Activated naive CD4-positive, alpha-beta T cell treated with anti-CD3 and anti-CD28 coated beads for 36 hours (primary cell): ENCODE results near the gene HLTF. TPM values are rescaled to one million over a fixed set of nuclear protein-coding genes. Genes with fewer than 3 reads are reported as not detected.
A peak's percentile ranks its signal among the peaks of the same experiment; 100 is the strongest.
"Not testable (repeated sequence)": the region's sequence is repeated elsewhere in the genome, so short reads cannot be mapped to it uniquely, and the experiment has no call there.

Source experiments
- CTCF ChIA-PET: fragments of 350-600 bp; sonication (Branson Sonifier 250); formaldehyde crosslinking; loops from one replicate; lab custom pipeline; 2021; ENCODE audit warnings: antibody characterized with exemption; lab: Charles Lee
- DNase-seq: peaks from one replicate; pipeline ENCODE4 v3.0.0-alpha.2; 2020
- H3K27ac Mint-ChIP-seq: one replicate; pipeline ENCODE4 v1.8.0; 2021; ENCODE audit warnings: mild to moderate bottlenecking, mixed read lengths
- H3K27me3 Mint-ChIP-seq: one replicate; pipeline ENCODE4 v1.8.0; 2021; ENCODE audit warnings: low read depth, mixed read lengths
- H3K36me3 Mint-ChIP-seq: one replicate; pipeline ENCODE4 v1.8.0; 2021; ENCODE audit warnings: low read depth, mixed read lengths
- H3K4me1 Mint-ChIP-seq: one replicate; pipeline ENCODE4 v1.8.0; 2021; ENCODE audit warnings: low read depth, mixed read lengths
- H3K4me3 Mint-ChIP-seq: one replicate; pipeline ENCODE4 v1.8.0; 2021; ENCODE audit warnings: mild to moderate bottlenecking, moderate library complexity, mixed read lengths
- H3K9me3 Mint-ChIP-seq: one replicate; pipeline ENCODE4 v1.8.0; 2021; ENCODE audit warnings: mixed read lengths
- intact Hi-C: fragments of 100-400 bp; cut with micrococcal nuclease; formaldehyde crosslinking; loops from one replicate; pipeline ENCODE4 v1.15.1; 2023
- total RNA-seq, 2 experiments: library from RNA; stranded (reverse); gene quantifications; one replicate each; pipeline ENCODE4 v1.2.3, GENCODE V29; 2021

Gene HLTF
- total RNA-seq, 2 experiments from 2014 or later, result 22.0 to 22.6 TPM

DNA sequence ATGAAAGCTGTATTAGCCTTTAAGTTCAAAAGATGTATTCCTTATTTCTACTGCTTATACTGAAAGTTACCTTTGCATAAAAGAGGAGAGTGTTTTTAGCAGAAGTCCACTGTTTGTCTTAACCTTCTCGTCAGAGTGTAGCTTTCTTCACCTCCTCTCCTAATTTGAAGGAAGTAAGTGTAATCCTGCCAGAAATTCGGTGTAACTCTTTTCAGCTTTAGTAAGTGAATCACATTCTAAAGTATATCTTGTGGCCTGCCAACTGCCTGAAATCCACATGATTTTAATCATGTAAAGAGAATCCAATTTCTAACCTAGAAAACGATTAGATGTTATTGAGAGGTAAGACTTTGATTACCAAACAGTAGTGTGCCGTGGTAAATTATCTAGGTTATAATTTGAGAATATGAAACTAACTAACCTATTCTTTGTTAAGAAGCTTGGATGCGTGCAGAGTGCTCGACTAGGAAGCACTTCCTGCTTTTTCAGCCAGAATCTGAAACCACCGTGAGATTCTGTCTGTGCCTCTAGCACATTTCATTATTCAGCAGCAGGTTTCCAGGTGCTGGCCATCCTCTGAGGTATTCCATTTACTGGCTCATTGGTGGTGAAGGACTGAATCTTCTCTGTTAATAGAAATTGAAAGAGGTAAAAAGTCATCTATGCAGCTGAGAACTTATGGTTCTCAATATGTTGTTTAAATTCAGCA is 87.5 kb downstream of the HLTF start:
- peaks cover 15% of the 10 kb centered on the region for H3K4me1 Mint-ChIP-seq
- H3K9me3 Mint-ChIP-seq, result no peaks in the 10 kb centered on the region
- H3K27ac Mint-ChIP-seq, result no peak overlapping the region
- CTCF ChIA-PET, result interaction anchor here (0.6 to 1.7 kb wide), 2 partner anchors 10 to 246 kb away, joined by 3 to 4 read pairs; no protein-coding TSS in a partner anchor
- no peak overlapping the region for H3K4me3 Mint-ChIP-seq
- intact Hi-C loops, result loop anchor here (10.0 kb wide), 2 partner anchors 756 to 816 kb away; partner anchors contain the start of genes COMMD2 and RNF13
- no peaks in the 10 kb centered on the region for H3K27me3 Mint-ChIP-seq
- peak; percentile 32 for DNase-seq
- peaks cover 28% of the 10 kb centered on the region for H3K36me3 Mint-ChIP-seq

DNA sequence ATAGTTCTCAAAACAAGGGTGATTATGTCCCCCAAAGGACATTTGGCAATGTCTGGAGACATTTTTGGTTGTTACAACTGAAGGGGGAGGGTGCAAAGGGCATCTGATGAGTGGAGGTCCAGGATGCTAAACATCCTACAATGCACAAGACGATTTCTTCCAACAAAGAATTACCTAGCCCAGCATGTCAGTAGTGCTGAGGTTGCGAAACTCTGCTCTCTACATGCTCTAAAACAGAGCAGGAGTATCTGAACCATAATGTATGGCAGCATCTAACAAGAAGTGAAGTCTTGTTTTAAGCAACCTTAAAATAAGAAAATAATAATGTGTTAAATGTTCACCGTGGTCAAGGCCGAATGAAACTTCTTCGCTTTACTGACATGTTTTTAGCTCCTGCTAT is 88.0 kb downstream of the HLTF start:
- no peaks in the 10 kb centered on the region for H3K27me3 Mint-ChIP-seq
- H3K4me1 Mint-ChIP-seq, result peaks cover 16% of the 10 kb centered on the region
- no peak overlapping the region for H3K27ac Mint-ChIP-seq
- DNase-seq, result no peak
- intact Hi-C loops, result loop anchor here (10.0 kb wide), 2 partner anchors 757 to 817 kb away; partner anchors contain the start of genes COMMD2 and RNF13
- H3K36me3 Mint-ChIP-seq, result peaks cover 26% of the 10 kb centered on the region
- no peaks in the 10 kb centered on the region for H3K9me3 Mint-ChIP-seq
- no peak overlapping the region for H3K4me3 Mint-ChIP-seq
- CTCF ChIA-PET, result interaction anchor here (0.5 kb wide), 1 partner anchor 10 kb away, joined by 3 read pairs; no protein-coding TSS in a partner anchor

DNA sequence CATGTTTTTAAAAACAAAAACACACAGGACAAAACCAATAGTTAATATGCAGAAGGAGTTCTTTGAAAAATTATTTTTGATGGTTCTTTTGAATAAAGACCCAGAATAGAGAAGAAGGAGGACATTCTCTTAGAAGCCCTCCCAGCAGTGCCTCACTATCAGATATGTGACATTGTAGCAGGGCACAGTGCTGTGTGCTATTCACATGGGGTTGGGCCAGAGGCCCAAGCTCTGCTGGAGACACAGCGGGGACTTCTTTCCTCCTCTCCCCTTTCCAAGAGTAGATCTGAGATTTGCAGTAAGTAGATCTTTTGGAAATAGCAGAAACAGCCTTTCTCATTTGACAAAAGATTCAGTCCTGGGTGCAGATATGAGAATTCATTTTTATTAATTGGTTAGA is 88.7 kb downstream of the HLTF start:
- no peak for DNase-seq
- peaks cover 26% of the 10 kb centered on the region for H3K36me3 Mint-ChIP-seq
- peaks cover 22% of the 10 kb centered on the region for H3K4me1 Mint-ChIP-seq
- no peak overlapping the region for H3K4me3 Mint-ChIP-seq
- intact Hi-C loops, result loop anchor here (10.0 kb wide), 2 partner anchors 757 to 817 kb away; partner anchors contain the start of genes COMMD2 and RNF13
- H3K27ac Mint-ChIP-seq, result no peak overlapping the region
- CTCF ChIA-PET, result interaction anchor here (0.5 kb wide), 1 partner anchor 11 kb away, joined by 3 read pairs; no protein-coding TSS in a partner anchor
- no peaks in the 10 kb centered on the region for H3K27me3 Mint-ChIP-seq
- no peaks in the 10 kb centered on the region for H3K9me3 Mint-ChIP-seq

DNA sequence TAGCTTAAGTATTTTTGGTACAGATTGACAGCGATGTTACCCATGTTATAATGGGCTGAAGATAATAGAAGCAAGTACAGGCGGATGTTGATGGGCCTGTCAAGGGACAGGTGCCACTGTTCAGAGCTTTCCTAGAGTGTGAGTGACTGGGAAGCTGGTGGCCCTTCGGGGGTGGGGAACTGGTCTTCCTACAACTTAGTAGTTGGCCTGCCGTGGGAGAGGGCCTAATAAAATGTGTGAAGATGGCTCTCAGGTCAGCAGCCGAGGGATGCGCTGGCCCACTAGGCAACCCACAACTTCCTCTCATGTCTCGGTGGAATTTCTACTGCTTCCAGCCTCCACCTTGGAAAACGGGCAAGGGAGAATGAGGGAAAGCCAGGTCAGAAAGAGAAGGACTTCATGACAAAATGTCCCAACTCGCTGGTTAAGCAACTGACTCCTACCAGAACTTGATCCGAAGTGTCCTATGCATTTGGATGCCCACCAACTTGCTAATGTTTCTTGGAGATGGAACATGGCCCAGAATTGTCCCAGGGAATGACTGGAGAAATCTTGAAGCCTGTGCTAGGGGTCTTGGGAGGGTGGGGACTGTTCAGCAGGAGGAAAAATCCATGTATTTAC is 93.6 kb downstream of the HLTF start:
- H3K27ac Mint-ChIP-seq, result no peak overlapping the region
- no peaks in the 10 kb centered on the region for H3K9me3 Mint-ChIP-seq
- H3K36me3 Mint-ChIP-seq, result peaks cover 17% of the 10 kb centered on the region
- intact Hi-C loops, result loop anchor here (10.0 kb wide), 2 partner anchors 762 to 822 kb away; partner anchors contain the start of genes COMMD2 and RNF13
- CTCF ChIA-PET, result interaction anchor here (1.8 kb wide), 1 partner anchor 8 kb away, joined by 5 read pairs; no protein-coding TSS in a partner anchor
- H3K4me1 Mint-ChIP-seq, result peaks cover 19% of the 10 kb centered on the region
- H3K4me3 Mint-ChIP-seq, result peak overlapping the region; percentile 61
- DNase-seq, result no peak
- no peaks in the 10 kb centered on the region for H3K27me3 Mint-ChIP-seq

DNA sequence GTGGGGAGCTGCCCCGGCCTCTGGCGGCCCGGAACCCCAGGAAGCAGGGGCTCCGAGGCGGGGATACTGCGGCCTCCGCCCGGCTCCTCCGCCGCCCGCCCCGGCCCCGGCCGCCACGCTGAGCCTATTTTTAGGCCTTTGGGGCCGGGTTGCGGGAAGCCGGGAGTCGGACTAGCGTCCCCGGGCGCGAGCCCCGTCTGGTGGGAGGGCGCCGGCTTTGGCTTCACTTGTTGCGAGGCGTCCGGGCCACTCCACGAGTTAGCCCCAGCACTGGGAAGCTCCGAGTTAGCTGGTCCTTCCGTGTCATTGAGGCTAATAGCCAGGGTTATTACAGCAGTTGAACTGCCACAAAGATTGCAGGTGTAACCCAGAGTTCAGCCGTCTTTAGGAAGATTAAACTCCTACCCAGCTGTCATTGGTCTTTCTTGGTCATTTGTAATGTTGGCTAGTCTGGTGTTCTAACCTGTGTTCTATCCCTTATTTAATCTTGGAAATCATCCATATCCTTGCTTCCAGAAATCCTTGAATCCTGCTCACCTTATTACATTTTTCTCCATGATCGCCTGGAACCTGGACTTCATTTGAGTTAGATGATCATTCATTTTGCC is 94.2 kb downstream of the HLTF start:
- intact Hi-C loops, result loop anchor here (10.0 kb wide), 2 partner anchors 763 to 823 kb away; partner anchors contain the start of genes COMMD2 and RNF13
- Mint-ChIP-seq H3K27me3 (no peaks in the 10 kb centered on the region), H3K36me3 (peaks cover 17% of the 10 kb centered on the region), H3K4me3 (peak overlapping the region; percentile 61), H3K4me1 (peaks cover 19% of the 10 kb centered on the region), H3K27ac (no peak overlapping the region), H3K9me3 (no peaks in the 10 kb centered on the region)
- CTCF ChIA-PET, result interaction anchor here (1.8 kb wide), 1 partner anchor 9 kb away, joined by 5 read pairs; no protein-coding TSS in a partner anchor
- peak; percentile 26 for DNase-seq

DNA sequence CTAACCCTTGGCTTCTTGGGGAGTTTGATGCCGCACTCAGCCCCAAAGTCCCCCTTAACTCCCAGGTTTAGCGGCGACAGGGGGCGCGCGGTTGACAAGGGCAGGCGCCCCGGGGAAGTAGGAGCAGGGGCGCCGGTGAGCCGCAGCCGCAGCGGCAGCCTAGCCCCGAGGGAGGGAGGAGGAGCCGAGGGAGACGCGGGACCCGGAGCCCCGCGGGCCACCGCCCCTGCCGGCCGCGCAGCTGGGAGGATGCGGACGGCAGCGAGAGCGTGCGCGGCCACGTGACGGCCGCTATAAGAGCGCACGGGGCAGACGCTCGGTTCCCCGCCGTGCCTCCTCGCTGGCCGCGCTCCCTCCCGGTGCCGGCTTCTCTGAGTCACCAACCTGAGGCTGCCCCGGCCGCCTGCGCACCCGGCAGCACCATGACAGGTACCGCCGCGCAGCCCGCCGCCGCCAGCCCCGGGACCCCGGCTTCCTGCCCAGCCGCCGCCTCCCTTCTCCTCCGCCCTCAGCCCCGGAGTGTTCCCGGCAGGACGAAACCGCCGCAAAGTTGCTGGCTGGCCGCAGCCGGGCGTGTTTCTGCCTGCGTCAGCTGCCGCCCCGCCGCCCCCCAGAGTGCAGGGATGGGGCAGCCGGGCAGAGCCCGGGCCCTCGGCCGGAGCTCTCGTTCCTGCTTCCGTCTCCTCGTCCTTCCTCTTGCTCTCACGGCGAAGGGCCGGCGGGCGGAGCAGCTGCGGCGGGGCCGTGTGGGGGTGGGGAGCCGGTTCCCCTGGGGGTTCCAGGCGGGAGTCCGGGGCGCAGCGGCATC is 94.9 kb downstream of the HLTF start, which contains the start of gene GYG1:
Gene GYG1, plus strand, starts transcription at position 322 of the 808 bp plus-strand sequence. Its CDS starts 101 bp downstream, at position 423.
- CTCF ChIA-PET, result interaction anchor here (1.3 to 1.8 kb wide), 2 partner anchors 9 to 290 kb away, joined by 3 to 5 read pairs; no protein-coding TSS in a partner anchor
- Mint-ChIP-seq H3K4me3 (peak within 1 kb of the TSS; percentile 61), H3K4me1 (peaks cover 19% of the 10 kb centered on the region), H3K9me3 (no peaks in the 10 kb centered on the region), H3K36me3 (peaks cover 12% of the 10 kb centered on the region), H3K27ac (peak within 1 kb of the TSS; percentile 33), H3K27me3 (no peaks in the 10 kb centered on the region)
- DNase-seq, result peak; percentile 75
- intact Hi-C loops, result loop anchor here (1.0 to 10.0 kb wide), 8 partner anchors 35 to 823 kb away; partner anchors contain the start of genes COMMD2, HLTF, HPS3 and RNF13

DNA sequence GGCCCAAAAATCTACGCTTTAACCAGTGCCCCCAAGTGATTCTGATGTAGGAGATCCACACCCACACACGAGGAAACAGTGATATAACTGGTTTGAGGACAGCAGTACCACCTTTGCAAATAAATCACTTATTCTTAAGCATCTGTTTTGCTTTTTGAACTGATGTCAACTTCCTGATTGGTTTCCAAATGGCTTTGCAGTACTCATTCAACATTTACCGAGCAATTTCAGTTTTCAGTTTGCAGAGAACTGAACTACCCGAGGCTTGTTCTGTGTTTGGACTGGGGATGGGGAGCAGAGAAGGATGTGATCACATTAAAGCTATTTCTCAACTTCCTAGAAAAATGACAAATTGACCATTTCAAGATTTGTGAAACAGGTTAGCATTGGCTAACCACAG is 96.1 kb downstream of the HLTF start:
- H3K4me1 Mint-ChIP-seq, result peaks cover 19% of the 10 kb centered on the region
- H3K27ac Mint-ChIP-seq, result peak overlapping the region; percentile 33
- H3K9me3 Mint-ChIP-seq, result no peaks in the 10 kb centered on the region
- CTCF ChIA-PET, result interaction anchor here (0.7 to 1.5 kb wide), 4 partner anchors 18 to 292 kb away, joined by 3 read pairs; no protein-coding TSS in a partner anchor
- peaks cover 1% of the 10 kb centered on the region for H3K36me3 Mint-ChIP-seq
- H3K4me3 Mint-ChIP-seq, result no peak overlapping the region
- no peaks in the 10 kb centered on the region for H3K27me3 Mint-ChIP-seq
- intact Hi-C loops, result loop anchor here (2.0 to 10.0 kb wide), 4 partner anchors 33 to 825 kb away; partner anchors contain the start of genes COMMD2 and RNF13
- DNase-seq, result no peak

DNA sequence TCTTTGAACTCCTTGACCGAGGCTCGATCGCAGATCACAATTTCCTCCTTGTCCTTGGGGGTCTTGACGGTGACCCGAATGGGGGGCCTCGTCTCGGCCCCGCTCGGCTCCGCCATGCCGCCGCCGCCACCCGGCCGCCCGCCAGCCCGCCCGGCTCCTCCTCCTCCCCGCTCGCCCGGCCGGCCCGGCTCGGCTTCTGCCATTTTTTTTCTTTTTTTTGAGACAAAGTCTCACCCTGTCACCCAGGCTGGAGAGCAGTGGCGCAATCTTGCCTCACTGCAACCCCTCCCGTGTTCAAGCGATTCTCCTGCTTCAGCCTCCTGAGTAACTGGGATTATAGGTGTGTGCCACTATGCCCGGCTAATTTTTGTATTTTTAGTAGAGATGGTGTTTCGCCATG is 98.8 kb downstream of the HLTF start:
- H3K36me3 Mint-ChIP-seq, H3K9me3 Mint-ChIP-seq, H3K4me3 Mint-ChIP-seq, intact Hi-C loops, H3K4me1 Mint-ChIP-seq, CTCF ChIA-PET, H3K27ac Mint-ChIP-seq, DNase-seq, H3K27me3 Mint-ChIP-seq: not testable (repeated sequence)

DNA sequence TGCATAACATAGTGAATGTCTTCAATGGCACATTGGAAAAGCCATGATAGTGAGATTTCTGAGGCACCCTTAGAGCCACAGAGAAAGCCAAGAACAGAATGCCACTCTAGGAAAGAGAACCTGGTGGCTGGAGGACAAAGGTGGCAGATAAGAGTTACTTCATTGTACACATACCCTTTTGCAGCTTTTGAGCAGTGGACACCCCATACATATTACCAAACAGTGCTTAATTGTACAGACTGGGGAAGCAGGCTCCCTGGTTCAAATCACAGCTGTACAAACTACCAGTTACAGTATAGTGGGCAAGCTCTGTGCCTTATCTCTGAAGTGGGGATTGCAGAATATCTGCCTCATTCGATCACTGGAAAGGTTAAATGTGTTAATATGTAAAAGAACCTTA is 105.1 kb downstream of the HLTF start:
- Mint-ChIP-seq H3K4me3 (no peak overlapping the region), H3K36me3 (no peaks in the 10 kb centered on the region), H3K27me3 (no peaks in the 10 kb centered on the region), H3K27ac (no peak overlapping the region), H3K9me3 (peaks cover 4% of the 10 kb centered on the region), H3K4me1 (no peaks in the 10 kb centered on the region)
- intact Hi-C loops, result no loop called here
- DNase-seq, result no peak
- CTCF ChIA-PET, result no interaction called here
